IPS DF 6.9 (cell line): ENCODE measurements around the gene CCNI2.

Experiments
- DNase-seq: peaks from one replicate; pipeline ENCODE4 v3.0.0-alpha.2; 2013; ENCODE audit warnings: low read depth, low spot score
- H3K27ac ChIP-seq: one replicate; pipeline ENCODE4 v1.5.1; 2013; ENCODE audit warnings: low read length, control low read depth
- H3K27me3 ChIP-seq: 2 replicates; pipeline ENCODE4 v1.6.1; 2013; ENCODE audit warnings: mild to moderate bottlenecking, low read length; ENCODE audit not compliant: control insufficient read depth, insufficient read depth
- H3K36me3 ChIP-seq: 2 replicates; pipeline ENCODE4 v1.6.1; 2013; ENCODE audit warnings: low read length; ENCODE audit not compliant: control insufficient read depth, insufficient read depth
- H3K4me1 ChIP-seq: 2 replicates; pipeline ENCODE4 v1.6.1; 2013; ENCODE audit warnings: low read length; ENCODE audit not compliant: control insufficient read depth, insufficient read depth
- H3K4me3 ChIP-seq: 2 replicates; pipeline ENCODE4 v1.5.1; 2013; ENCODE audit warnings: mild to moderate bottlenecking, low read length
- H3K9me3 ChIP-seq: 2 replicates; pipeline ENCODE4 v1.6.1; 2013; ENCODE audit warnings: low read length, inconsistent platforms; ENCODE audit not compliant: control insufficient read depth, insufficient read depth
- WGBS: extraction: QIAGEN DNeasy Blood & Tissue Kit; methylation state at CpG from one replicate; pipeline ENCODE4 v1.1.7; 2013; ENCODE audit warnings: mixed read lengths, missing lambda C conversion rate; ENCODE audit not compliant: insufficient read length, insufficient coverage; 5-methylcytosine and 5-hydroxymethylcytosine counted together

The CCNI2 gene

DNA sequence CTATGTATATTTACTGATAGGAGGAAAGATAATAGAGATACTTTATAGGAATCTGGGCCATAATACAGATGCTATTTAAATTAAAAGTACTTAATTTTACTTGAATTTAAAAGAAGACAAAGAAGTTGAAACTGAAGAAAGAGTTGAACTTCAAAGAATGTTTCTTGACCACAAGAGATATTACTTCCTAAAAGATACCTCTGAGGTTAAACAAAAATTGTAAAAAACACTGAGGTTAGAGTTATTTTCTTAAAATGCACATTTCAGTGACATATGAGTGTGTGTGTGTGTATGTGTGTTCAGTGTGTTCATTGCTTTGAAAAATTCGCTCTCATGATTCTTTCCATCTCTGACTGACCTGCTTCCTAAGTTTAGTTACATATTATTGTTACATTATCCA lies 33.4 kb downstream of the CCNI2 start:
- H3K27me3 ChIP-seq = peaks cover 14% of the 10 kb centered on the region
- no peaks in the 10 kb centered on the region for H3K36me3 ChIP-seq
- no CpG with 5 or more reads among the region's 1 CpG for WGBS
- H3K27ac ChIP-seq = no peak overlapping the region
- no peak overlapping the region for H3K4me3 ChIP-seq
- no peak for DNase-seq
- no peaks in the 10 kb centered on the region for H3K9me3 ChIP-seq
- H3K4me1 ChIP-seq = peaks cover 6% of the 10 kb centered on the region; the same call in 1 of the 2 replicates

DNA sequence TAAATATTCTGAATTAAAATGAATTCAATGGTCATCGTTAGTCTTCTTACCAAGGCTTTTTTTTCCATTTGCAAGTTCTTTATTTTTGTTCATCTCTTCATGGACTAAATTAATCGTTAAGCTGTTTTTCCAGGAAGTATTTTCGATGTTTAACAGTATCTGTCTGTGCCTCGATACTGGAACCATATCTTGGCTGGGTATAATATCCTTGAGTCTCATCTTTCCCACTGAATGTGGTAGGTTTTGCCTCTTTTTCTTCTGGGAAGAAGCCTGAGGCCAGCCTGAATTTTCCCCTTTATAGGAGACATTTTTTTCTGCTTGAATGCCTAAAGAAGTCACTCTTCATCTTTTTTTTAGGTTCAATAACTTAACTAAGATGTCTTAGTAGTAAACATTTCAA lies 33.8 kb downstream of the CCNI2 start:
- H3K4me1 ChIP-seq = peaks cover 5% of the 10 kb centered on the region; the same call in 1 of the 2 replicates
- peaks cover 13% of the 10 kb centered on the region for H3K27me3 ChIP-seq
- H3K9me3 ChIP-seq = no peaks in the 10 kb centered on the region
- H3K4me3 ChIP-seq = no peak overlapping the region
- no peak overlapping the region for H3K27ac ChIP-seq
- H3K36me3 ChIP-seq = no peaks in the 10 kb centered on the region
- no CpG with 5 or more reads among the region's 4 CpGs for WGBS
- no peak for DNase-seq

DNA sequence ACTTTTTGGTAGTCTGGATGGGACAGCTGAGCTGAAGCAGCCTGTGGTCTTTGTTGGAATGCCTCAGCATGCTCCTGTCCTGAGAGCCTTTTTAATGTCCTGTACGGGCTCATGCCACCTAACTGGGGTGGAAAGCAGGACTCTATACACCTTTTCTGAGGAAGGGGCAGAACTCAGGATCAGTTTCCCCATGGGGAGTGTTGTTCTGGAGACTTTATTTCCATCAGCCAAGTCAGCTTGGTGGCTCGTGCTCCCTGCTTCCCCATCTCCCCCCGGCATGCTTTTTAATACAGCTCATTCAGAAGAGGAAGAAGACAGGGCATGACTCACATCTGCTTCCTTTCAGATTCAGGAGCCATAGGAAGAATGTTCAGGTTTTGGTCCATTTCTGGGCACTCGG lies 34.9 kb downstream of the CCNI2 start:
- no CpG with 5 or more reads among the region's 4 CpGs for WGBS
- no peaks in the 10 kb centered on the region for H3K36me3 ChIP-seq
- peaks cover 12% of the 10 kb centered on the region for H3K27me3 ChIP-seq
- peaks cover 4% of the 10 kb centered on the region; the same call in 1 of the 2 replicates for H3K4me1 ChIP-seq
- no peak for DNase-seq
- no peak overlapping the region for H3K4me3 ChIP-seq
- H3K27ac ChIP-seq = no peak overlapping the region
- H3K9me3 ChIP-seq = no peaks in the 10 kb centered on the region

DNA sequence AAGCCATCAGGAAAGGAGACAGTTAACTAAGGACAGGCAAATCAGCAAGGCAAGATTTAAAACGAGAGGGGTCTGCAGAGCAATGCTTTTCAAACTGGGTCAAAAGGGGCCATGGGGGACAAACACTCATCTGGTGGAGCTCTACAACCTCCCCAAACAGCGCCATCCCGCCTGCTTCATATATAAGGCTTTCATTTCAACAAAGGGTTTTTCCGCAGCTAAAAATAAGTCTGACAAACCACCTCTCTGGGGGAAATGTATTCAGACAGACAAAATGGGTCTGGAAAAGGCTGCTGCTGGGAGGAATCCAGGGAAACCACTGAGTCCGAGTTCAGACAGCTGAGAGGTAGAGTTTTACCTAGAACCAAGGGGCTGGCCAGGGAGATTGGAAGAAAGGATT lies 38.1 kb downstream of the CCNI2 start:
- no peaks in the 10 kb centered on the region for H3K36me3 ChIP-seq
- no peaks in the 10 kb centered on the region for H3K9me3 ChIP-seq
- H3K27me3 ChIP-seq = no peaks in the 10 kb centered on the region; the same call in 1 of the 2 replicates
- H3K4me1 ChIP-seq = no peaks in the 10 kb centered on the region
- WGBS = no CpG with 5 or more reads among the region's 5 CpGs
- H3K4me3 ChIP-seq = no peak overlapping the region
- no peak overlapping the region for H3K27ac ChIP-seq
- DNase-seq = no peak

DNA sequence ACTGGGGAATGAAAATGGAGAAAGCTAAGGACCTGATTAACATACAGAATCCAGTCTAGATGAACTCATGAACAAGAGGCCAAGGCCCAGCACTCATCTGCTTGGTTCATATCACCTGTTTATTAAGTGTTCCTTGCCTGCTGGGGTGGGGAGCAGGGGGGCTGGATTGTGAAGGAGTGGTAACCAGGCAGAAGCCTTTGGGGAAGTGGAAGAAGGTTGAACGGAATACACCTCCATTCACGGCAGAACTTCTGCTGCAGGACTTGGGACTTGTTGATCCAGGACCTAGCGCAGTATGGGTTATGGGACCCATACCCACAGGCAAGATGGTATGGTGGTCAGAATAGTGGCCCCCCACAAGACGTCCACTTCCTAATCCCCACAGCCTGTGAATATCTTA lies 38.6 kb downstream of the CCNI2 start:
- no peaks in the 10 kb centered on the region; the same call in 1 of the 2 replicates for H3K27me3 ChIP-seq
- no peak overlapping the region for H3K4me3 ChIP-seq
- H3K9me3 ChIP-seq = no peaks in the 10 kb centered on the region
- no CpG with 5 or more reads among the region's 4 CpGs for WGBS
- no peaks in the 10 kb centered on the region for H3K36me3 ChIP-seq
- no peak overlapping the region for H3K27ac ChIP-seq
- no peaks in the 10 kb centered on the region for H3K4me1 ChIP-seq
- DNase-seq = no peak

DNA sequence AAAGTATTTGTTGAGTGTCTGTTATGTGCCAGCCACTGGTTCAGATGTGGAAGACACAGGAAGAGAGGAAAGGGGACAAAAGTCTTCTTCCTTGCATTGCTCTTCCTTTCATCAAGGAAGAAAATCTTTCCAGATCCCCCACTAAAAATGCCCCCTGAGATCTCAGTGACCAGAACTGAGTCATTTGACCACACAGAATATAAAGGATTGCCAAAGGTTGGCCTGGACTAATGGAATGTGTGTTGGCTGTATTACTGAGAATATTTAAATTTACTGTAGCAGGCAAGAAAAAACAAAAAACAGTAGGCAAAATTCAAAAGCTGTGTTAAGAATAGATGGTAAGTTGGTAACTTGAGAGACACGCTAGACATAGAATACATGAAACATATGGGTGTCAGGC lies 39.9 kb downstream of the CCNI2 start:
- Histone ChIP-seq H3K27me3 (no peaks in the 10 kb centered on the region; the same call in 1 of the 2 replicates), H3K4me3 (no peak overlapping the region), H3K4me1 (no peaks in the 10 kb centered on the region), H3K36me3 (no peaks in the 10 kb centered on the region), H3K9me3 (no peaks in the 10 kb centered on the region), H3K27ac (no peak overlapping the region)
- no peak for DNase-seq
- no CpG with 5 or more reads among the region's 1 CpG for WGBS

DNA sequence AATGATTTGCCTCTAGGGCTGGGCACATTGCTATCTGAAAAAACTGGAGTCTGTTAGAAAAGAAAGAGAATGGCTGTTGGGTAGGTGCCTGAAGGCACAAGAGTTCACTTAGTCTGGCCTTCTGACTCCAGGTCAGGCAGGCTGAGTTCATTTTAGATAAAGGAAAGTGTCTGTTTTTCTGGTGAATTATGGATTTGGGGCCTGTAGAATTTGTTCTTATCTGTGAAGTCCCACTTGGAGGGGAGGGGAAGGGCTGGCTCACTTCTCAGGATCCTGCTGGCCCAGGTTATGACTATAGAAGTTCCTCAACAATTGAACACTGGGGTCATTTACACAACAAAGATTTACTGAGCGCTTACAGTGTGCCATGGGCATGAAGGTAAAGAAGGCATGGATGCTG lies 41.3 kb downstream of the CCNI2 start:
- no CpG with 5 or more reads among the region's 1 CpG for WGBS
- H3K27ac ChIP-seq = no peak overlapping the region
- no peaks in the 10 kb centered on the region for H3K9me3 ChIP-seq
- H3K4me1 ChIP-seq = no peaks in the 10 kb centered on the region
- no peaks in the 10 kb centered on the region; the same call in 1 of the 2 replicates for H3K27me3 ChIP-seq
- no peak overlapping the region for H3K4me3 ChIP-seq
- DNase-seq = no peak
- no peaks in the 10 kb centered on the region for H3K36me3 ChIP-seq

DNA sequence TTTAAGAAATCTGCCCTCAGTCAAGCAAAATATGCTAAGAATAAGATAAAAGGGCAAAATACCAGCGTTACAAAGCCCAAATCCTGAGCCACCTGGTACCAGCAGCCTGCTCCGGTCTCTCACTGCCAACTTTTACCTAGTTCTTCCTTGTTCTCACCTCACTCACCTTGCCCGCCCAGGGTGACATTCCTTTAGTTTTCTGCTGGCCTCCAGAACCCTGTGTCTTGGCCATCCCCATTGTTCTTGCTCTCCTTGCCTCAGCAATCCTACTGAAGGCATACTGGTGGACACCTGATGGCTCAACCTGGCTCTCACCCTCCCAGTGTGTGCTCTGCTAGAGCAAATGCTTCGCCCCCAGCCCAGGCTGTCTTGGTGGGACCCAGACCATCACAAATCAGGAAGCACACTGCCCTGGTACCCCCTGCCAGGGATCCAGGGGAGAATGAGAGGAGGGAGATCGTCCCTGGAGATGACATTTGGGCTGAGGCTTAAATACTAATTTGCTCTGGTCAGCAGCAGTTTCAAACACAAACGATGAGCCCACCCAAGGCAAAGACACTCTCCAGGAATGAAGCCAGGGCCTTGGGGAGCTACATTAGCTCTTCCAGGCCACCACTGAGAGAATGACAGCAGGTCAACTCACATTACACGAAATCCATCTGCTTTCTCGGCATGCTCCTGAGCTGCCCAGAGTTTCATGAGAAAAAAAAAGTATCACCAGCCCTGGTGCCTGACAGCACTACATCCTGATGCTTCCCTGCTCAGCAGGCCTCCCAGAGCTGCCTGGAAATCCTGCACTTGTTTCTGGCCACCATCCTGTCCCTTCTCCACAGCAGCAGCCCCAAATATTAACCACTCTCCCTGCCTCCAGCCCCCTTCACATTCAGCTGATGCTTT lies 42.0 kb downstream of the CCNI2 start:
- Histone ChIP-seq H3K27ac (no peak overlapping the region), H3K4me1 (no peaks in the 10 kb centered on the region), H3K4me3 (no peak overlapping the region), H3K27me3 (no peaks in the 10 kb centered on the region), H3K36me3 (no peaks in the 10 kb centered on the region), H3K9me3 (no peaks in the 10 kb centered on the region)
- WGBS = no CpG with 5 or more reads among the region's 8 CpGs
- DNase-seq = no peak

DNA sequence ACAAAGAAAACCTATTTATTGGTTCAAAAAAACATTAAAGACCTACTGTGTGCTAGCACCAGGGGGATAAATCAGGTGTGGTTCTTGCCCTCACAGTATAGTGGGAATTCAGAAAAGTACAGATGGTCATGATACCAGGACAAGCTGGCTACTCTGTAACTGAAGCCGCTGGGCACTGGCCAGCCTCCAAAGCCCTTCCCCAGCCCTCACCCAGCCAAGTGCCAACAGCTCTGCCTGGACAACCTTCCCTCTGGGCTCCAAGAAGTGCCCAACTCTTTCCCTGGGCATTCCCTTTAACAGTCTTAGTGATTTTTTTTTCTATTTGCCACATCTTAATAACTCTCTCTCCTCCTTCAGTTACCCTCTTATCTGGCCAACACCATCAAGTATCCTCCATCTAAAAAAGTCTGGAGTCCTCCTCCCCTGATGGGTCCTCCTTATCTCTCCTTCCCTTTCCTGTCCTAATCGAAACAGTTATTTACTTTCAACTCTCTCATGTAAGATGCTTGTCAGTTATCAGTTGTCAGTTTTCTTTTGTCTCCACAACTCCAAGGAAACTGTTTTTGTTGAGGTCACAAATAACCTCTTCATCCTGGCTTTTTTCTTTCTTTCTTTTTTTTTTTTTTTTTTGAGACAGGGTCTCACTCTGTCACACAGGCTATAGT lies 43.1 kb downstream of the CCNI2 start:
- no peaks in the 10 kb centered on the region for H3K27me3 ChIP-seq
- no peaks in the 10 kb centered on the region for H3K36me3 ChIP-seq
- no peak for DNase-seq
- no peak overlapping the region for H3K4me3 ChIP-seq
- H3K27ac ChIP-seq = no peak overlapping the region
- no CpG with 5 or more reads among the region's 2 CpGs for WGBS
- H3K9me3 ChIP-seq = no peaks in the 10 kb centered on the region
- H3K4me1 ChIP-seq = no peaks in the 10 kb centered on the region

DNA sequence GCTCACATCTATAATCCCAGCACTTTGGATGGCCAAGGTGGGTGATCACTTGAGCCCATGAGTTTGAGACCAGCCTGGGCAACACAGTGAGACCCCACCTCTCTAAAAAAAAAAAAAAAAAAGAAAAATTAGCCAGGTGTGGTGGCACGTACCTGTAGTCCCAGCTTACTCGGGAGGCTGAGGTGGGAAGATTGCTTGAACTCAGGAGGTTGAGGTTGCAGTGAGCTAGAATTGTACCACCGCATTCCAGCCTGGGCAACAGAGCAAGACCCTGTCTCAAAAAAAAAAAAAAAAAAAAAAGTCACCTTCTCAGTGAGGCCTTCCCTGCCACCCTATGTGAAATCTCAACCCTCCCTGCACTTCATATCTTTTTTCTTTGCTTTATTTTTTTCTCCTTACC lies 43.8 kb downstream of the CCNI2 start:
- no peaks in the 10 kb centered on the region for H3K4me1 ChIP-seq
- no peak overlapping the region for H3K27ac ChIP-seq
- H3K4me3 ChIP-seq = no peak overlapping the region
- DNase-seq = no peak
- H3K36me3 ChIP-seq = no peaks in the 10 kb centered on the region
- H3K9me3 ChIP-seq = no peaks in the 10 kb centered on the region
- WGBS = no CpG with 5 or more reads among the region's 3 CpGs
- H3K27me3 ChIP-seq = no peaks in the 10 kb centered on the region
